Osteocyte (in vitro differentiated cells): ENCODE measurements around the gene PFAS. TPM values are rescaled to one million over a fixed set of nuclear protein-coding genes. Genes with fewer than 3 reads are reported as not detected.
A peak's percentile ranks its signal among the peaks of the same experiment; 100 is the strongest.

ENCODE experiments used
- DNase-seq: peaks from one replicate; pipeline ENCODE4 v3.0.0; 2021; ENCODE audit warnings: mixed read lengths; ENCODE audit not compliant: unreplicated experiment; ENCODE audit errors: extremely low spot score
- H3K27ac Mint-ChIP-seq: one replicate; pipeline ENCODE4 v1.8.0; 2021; ENCODE audit warnings: mild to moderate bottlenecking, mixed read lengths; ENCODE audit not compliant: unreplicated experiment
- H3K27me3 Mint-ChIP-seq: one replicate; pipeline ENCODE4 v1.8.0; 2021; ENCODE audit warnings: mixed read lengths; ENCODE audit not compliant: unreplicated experiment
- H3K36me3 Mint-ChIP-seq: one replicate; pipeline ENCODE4 v1.8.0; 2021; ENCODE audit warnings: mixed read lengths; ENCODE audit not compliant: unreplicated experiment
- H3K4me1 Mint-ChIP-seq: one replicate; pipeline ENCODE4 v1.8.0; 2021; ENCODE audit warnings: mixed read lengths; ENCODE audit not compliant: unreplicated experiment
- H3K4me3 Mint-ChIP-seq: one replicate; pipeline ENCODE4 v1.8.0; 2021; ENCODE audit warnings: mild to moderate bottlenecking, moderate library complexity, mixed read lengths; ENCODE audit not compliant: unreplicated experiment
- H3K9me3 Mint-ChIP-seq: one replicate; pipeline ENCODE4 v1.8.0; 2021; ENCODE audit warnings: mixed read lengths; ENCODE audit not compliant: unreplicated experiment
- CTCF ChIP-seq: fragments of 200-600 bp; sonication (generic); IDR thresholded peaks from 2 replicates; pipeline ENCODE4 v1.5.0; 2021; ENCODE audit warnings: antibody characterized with exemption, mild to moderate bottlenecking, moderate library complexity
- total RNA-seq: library from RNA; stranded (reverse); gene quantifications from 2 replicates; pipeline ENCODE4 v1.2.1, GENCODE V29; 2021

The PFAS gene
- total RNA-seq, 1 donor from 2014 or later, result 48.9 TPM

DNA sequence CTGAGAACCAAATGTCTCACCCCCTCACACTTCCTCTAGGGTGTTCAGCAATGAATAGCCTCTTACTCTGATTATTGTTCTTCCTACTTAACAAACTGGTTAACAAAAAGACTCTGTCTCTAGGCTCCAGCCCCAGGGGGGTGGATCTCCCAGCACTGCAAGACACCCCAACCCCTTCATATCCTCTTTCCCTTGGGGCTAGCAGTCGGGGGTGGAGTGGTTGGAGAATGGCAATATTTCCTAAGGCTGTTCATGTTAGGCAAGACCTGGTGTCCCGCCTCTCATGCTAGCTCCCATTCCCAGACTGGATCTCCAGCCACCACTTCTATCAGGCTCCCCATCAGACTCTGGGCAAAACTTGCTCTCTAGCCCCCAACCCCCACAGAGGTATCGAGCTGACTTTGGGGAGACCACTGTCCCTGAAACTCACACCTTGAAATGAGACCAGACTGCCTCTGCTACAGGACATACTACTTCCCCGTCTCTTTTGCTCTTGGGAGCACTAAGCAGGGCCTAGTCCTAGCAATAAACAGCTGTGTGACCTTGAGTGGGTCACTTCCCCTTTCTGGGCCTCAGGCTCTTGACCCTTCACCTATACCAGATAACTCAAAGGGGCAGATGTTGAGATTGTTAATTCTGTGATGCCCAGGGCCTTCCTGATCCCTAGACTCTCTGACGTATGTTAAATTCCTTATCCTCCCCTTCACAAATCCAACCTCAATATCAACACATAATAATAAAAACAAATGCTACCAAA lies 43.7 kb downstream of the PFAS start:
- no peak overlapping the region for H3K4me3 Mint-ChIP-seq
- no peak for TF ChIP-seq CTCF
- H3K36me3 Mint-ChIP-seq, result peaks cover 2% of the 10 kb centered on the region
- DNase-seq, result no peak
- H3K27me3 Mint-ChIP-seq, result no peaks in the 10 kb centered on the region
- H3K4me1 Mint-ChIP-seq, result peaks cover 32% of the 10 kb centered on the region
- no peak overlapping the region for H3K27ac Mint-ChIP-seq
- H3K9me3 Mint-ChIP-seq, result no peaks in the 10 kb centered on the region

DNA sequence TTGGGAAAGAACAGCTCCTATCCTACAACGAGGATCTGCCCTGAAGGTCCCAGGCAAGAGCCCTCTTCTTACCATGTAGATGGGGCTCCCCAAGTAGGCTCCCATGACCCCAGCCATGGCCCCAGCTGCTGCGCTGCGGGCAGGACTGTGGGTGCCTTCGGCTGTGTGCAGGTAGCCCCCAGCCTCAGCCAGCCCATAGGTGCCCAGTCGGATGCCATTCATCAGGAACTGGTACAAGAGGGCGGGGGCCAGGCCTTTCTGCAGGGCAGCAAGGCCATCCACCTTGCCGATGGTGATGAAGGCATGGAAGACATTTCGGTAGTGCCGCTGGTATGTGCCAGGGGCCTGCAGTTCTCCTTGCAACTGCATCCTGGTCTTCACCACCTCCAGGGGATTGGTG lies 45.3 kb downstream of the PFAS start:
- Mint-ChIP-seq H3K9me3 (no peaks in the 10 kb centered on the region), H3K4me1 (peaks cover 22% of the 10 kb centered on the region), H3K4me3 (peak overlapping the region; percentile 87), H3K36me3 (peaks cover 2% of the 10 kb centered on the region), H3K27me3 (no peaks in the 10 kb centered on the region), H3K27ac (peak overlapping the region; percentile 86)
- no peak for TF ChIP-seq CTCF
- no peak for DNase-seq

DNA sequence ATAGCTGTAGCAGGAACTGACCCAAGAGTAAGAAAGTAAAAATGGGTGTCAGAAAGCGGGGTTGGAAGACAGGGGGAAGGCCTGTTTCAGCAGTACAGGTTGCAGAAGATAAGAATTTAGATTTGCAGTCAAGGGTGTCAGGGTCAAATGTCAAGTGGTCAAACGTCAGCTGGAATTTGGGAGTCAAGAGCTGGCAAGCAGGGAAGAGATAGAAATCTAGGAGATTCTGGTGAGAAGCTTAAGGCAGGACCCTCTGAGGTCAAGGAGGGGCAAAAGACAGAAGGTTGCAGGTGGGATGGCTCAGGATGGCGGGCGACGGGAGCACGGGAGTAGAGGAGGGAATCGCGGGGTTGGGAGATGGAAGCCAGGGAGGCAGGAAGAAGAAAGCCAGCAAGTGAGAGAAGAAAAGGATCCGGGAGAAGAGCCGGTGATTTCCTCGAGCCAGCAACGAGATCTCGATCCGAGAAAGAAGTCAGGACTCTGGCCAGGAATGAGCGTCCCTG lies 45.8 kb downstream of the PFAS start:
- peaks cover 19% of the 10 kb centered on the region for H3K4me1 Mint-ChIP-seq

DNA sequence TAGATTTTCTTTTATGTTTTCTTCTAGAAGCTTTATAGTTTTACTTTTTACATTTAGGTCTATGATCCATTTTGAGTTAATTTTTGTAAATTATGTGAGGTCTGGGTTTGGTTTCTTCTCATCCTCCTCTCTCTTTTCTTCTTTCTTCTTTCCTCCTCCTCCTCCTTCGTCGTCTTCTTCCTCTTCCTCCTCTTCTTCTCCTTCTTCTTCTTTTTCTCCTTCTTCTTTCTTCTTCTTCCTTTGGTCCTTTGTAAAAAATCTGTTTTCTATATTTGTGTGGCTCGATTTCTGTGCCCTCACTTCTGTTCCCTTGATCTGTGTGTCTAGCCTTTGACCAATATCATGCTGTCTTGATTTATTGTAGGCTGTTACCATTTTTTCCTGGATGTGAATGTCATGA lies 51.1 kb downstream of the PFAS start:
- DNase-seq, result no peak
- Mint-ChIP-seq H3K9me3 (no peaks in the 10 kb centered on the region), H3K27me3 (no peaks in the 10 kb centered on the region), H3K36me3 (no peaks in the 10 kb centered on the region), H3K27ac (no peak overlapping the region), H3K4me3 (no peak overlapping the region), H3K4me1 (peaks cover 4% of the 10 kb centered on the region)
- TF ChIP-seq CTCF, result no peak

More for the DNA sequence above, 45.8 kb downstream of the PFAS start:
- H3K9me3 Mint-ChIP-seq, result no peaks in the 10 kb centered on the region
- H3K27ac Mint-ChIP-seq, result peak overlapping the region; percentile 86
- peak overlapping the region; percentile 87 for H3K4me3 Mint-ChIP-seq
- DNase-seq, result no peak
- no peak for TF ChIP-seq CTCF
- no peaks in the 10 kb centered on the region for H3K27me3 Mint-ChIP-seq
- peaks cover 2% of the 10 kb centered on the region for H3K36me3 Mint-ChIP-seq

- peak; percentile 83 for TF ChIP-seq CTCF
- Mint-ChIP-seq H3K9me3 (no peaks in the 10 kb centered on the region), H3K4me3 (no peak overlapping the region), H3K27me3 (no peaks in the 10 kb centered on the region), H3K36me3 (no peaks in the 10 kb centered on the region), H3K27ac (no peak overlapping the region), H3K4me1 (peaks cover 4% of the 10 kb centered on the region)
- DNase-seq, result no peak
Observed at GRCh38 chr17:8300627-8301242, 51.6 kb downstream of the PFAS start.
